Brain microvascular endothelial cell (primary cell): ENCODE results near the gene ZNF726.

ENCODE experiments used
- DNase-seq: peaks from one replicate; pipeline ENCODE4 v3.0.0-alpha.2; 2020
- H3K27ac ChIP-seq: fragments of 250-450 bp; sonication (Bioruptor Pico); 2 replicates; pipeline ENCODE4 v1.5.1; 2020; ENCODE audit warnings: mild to moderate bottlenecking, moderate library complexity
- H3K27me3 ChIP-seq: fragments of 250-450 bp; sonication (Bioruptor Pico); replicated peaks from 2 replicates; pipeline ENCODE4 v1.5.1; 2020; ENCODE audit warnings: mild to moderate bottlenecking
- H3K36me3 ChIP-seq: fragments of 250-450 bp; sonication (Bioruptor Pico); replicated peaks from 2 replicates; pipeline ENCODE4 v1.5.1; 2020; ENCODE audit warnings: mild to moderate bottlenecking
- H3K4me3 ChIP-seq: 2 replicates; pipeline ENCODE4 v1.5.1; 2011; ENCODE audit warnings: low read depth, mild to moderate bottlenecking, control low read depth, low read length, moderate library complexity
- CTCF ChIP-seq: IDR thresholded peaks from 2 replicates; pipeline ENCODE4 v1.5.1; 2011; ENCODE audit warnings: low read depth, mild to moderate bottlenecking, moderate library complexity, low read length, control low read depth, inconsistent platforms; ENCODE audit errors: missing control alignments
- in situ Hi-C: cut with HindIII; loops from 2 replicates; pipeline ENCODE4 v1.10.0; 2017; ENCODE audit warnings: low sequenced_read_pairs, low pct_ligation_motif_present

ZNF726 gene

GRCh38 chr19:23904406-23904805 is 10.3 kb upstream of the ZNF726 start:
- Histone ChIP-seq H3K27ac (no peak overlapping the region), H3K36me3 (no peaks in the 10 kb centered on the region), H3K27me3 (no peaks in the 10 kb centered on the region), H3K4me3 (no peak overlapping the region)
- in situ Hi-C loops, result no loop called here
- no peak for TF ChIP-seq CTCF
- DNase-seq, result no peak

GRCh38 chr19:23905771-23906170 is 8.9 kb upstream of the ZNF726 start:
- H3K27ac ChIP-seq, result no peak overlapping the region
- no peak for TF ChIP-seq CTCF
- in situ Hi-C loops, result no loop called here
- no peak overlapping the region for H3K4me3 ChIP-seq
- DNase-seq, result no peak
- H3K36me3 ChIP-seq, result no peaks in the 10 kb centered on the region
- no peaks in the 10 kb centered on the region for H3K27me3 ChIP-seq

GRCh38 chr19:23906835-23907234 is 7.9 kb upstream of the ZNF726 start:
- no peak for DNase-seq
- TF ChIP-seq CTCF, result no peak
- no peaks in the 10 kb centered on the region for H3K36me3 ChIP-seq
- no peaks in the 10 kb centered on the region for H3K27me3 ChIP-seq
- no peak overlapping the region for H3K27ac ChIP-seq
- in situ Hi-C loops, result no loop called here
- H3K4me3 ChIP-seq, result no peak overlapping the region

- no peaks in the 10 kb centered on the region for H3K36me3 ChIP-seq
- no peak for DNase-seq
- no peak overlapping the region for H3K4me3 ChIP-seq
- H3K27me3 ChIP-seq, result no peaks in the 10 kb centered on the region
- in situ Hi-C loops, result no loop called here
- H3K27ac ChIP-seq, result no peak overlapping the region
- no peak for TF ChIP-seq CTCF
Measured at GRCh38 chr19:23908165-23908564, 6.5 kb upstream of the ZNF726 start.

- in situ Hi-C loops, result no loop called here
- no peaks in the 10 kb centered on the region for H3K27me3 ChIP-seq
Measured at GRCh38 chr19:23909222-23909621, 5.5 kb upstream of the ZNF726 start.

More at GRCh38 chr19:23909222-23909621, 5.5 kb upstream of the ZNF726 start:
- Histone ChIP-seq H3K4me3 (no peak overlapping the region), H3K27ac (no peak overlapping the region), H3K36me3 (no peaks in the 10 kb centered on the region)
- no peak for DNase-seq
- TF ChIP-seq CTCF, result no peak
